MM.1S (cell line): ENCODE measurements around the gene TMEM9.

ENCODE experiments used
- DNase-seq: peaks from one replicate; pipeline ENCODE4 v3.0.0-alpha.2; 2015
- H2AFZ ChIP-seq: fragments of 300-600 bp; sonication (generic); 2 replicates; pipeline ENCODE4 v1.6.0; 2016; ENCODE audit warnings: antibody characterized with exemption, low read length
- H3F3A ChIP-seq: fragments of 300-600 bp; sonication (generic); 2 replicates; pipeline ENCODE4 v1.6.1; 2016; ENCODE audit warnings: mild to moderate bottlenecking, antibody characterized with exemption, low read length, moderate library complexity, mixed read lengths; ENCODE audit not compliant: insufficient read depth
- H3K27ac ChIP-seq: fragments of 300-600 bp; sonication (generic); 2 replicates; pipeline ENCODE4 v1.5.1; 2016; ENCODE audit warnings: mild to moderate bottlenecking, low read length
- H3K27me3 ChIP-seq: fragments of 300-600 bp; sonication (generic); replicated peaks from 2 replicates; pipeline ENCODE4 v1.6.0; 2016; ENCODE audit warnings: low read length; ENCODE audit not compliant: insufficient read depth
- H3K36me3 ChIP-seq: fragments of 300-600 bp; sonication (generic); replicated peaks from 2 replicates; pipeline ENCODE4 v1.6.1; 2016; ENCODE audit warnings: mild to moderate bottlenecking, low read length, mixed read lengths; ENCODE audit not compliant: insufficient read depth
- H3K4me1 ChIP-seq: fragments of 300-600 bp; sonication (generic); 2 replicates; pipeline ENCODE4 v1.6.1; 2016; ENCODE audit warnings: low read length, mixed read lengths
- H3K4me2 ChIP-seq: fragments of 300-600 bp; sonication (generic); 2 replicates; pipeline ENCODE4 v1.6.0; 2016; ENCODE audit warnings: low read depth, low read length
- H3K4me3 ChIP-seq: fragments of 300-600 bp; sonication (generic); 2 replicates; pipeline ENCODE4 v1.5.1; 2016; ENCODE audit warnings: low read length, mixed read lengths
- H3K79me2 ChIP-seq: fragments of 300-600 bp; sonication (generic); 2 replicates; pipeline ENCODE4 v1.6.1; 2016; ENCODE audit warnings: mixed run types, low read length, mixed read lengths
- H3K9ac ChIP-seq: fragments of 300-600 bp; sonication (generic); 2 replicates; pipeline ENCODE4 v1.6.1; 2016; ENCODE audit warnings: low read length, mixed read lengths
- H3K9me2 ChIP-seq: fragments of 300-600 bp; sonication (generic); replicated peaks from 2 replicates; pipeline ENCODE4 v1.6.1; 2016; ENCODE audit warnings: mild to moderate bottlenecking, low read length, mixed read lengths; ENCODE audit not compliant: insufficient read depth
- H3K9me3 ChIP-seq: fragments of 300-600 bp; sonication (generic); replicated peaks from 2 replicates; pipeline ENCODE4 v1.6.1; 2016; ENCODE audit warnings: mild to moderate bottlenecking, low read length, mixed read lengths; ENCODE audit not compliant: insufficient read depth
- H4K20me1 ChIP-seq: fragments of 300-600 bp; sonication (generic); 2 replicates; pipeline ENCODE4 v1.6.1; 2016; ENCODE audit warnings: mild to moderate bottlenecking, low read length, moderate library complexity, mixed read lengths; ENCODE audit not compliant: insufficient read depth
- CTCF ChIP-seq: fragments of 300-600 bp; sonication (generic); IDR thresholded peaks from 2 replicates; pipeline ENCODE4 v1.5.1; 2016; ENCODE audit warnings: antibody characterized with exemption, low read length, mixed read lengths
- EZH2 ChIP-seq: fragments of 300-600 bp; sonication (generic); optimal IDR thresholded peaks from 2 replicates; pipeline ENCODE3; 2017; ENCODE audit warnings: low read depth, mild to moderate bottlenecking, antibody characterized with exemption, low read length, mixed read lengths
- EZH2phosphoT487 ChIP-seq: fragments of 300-600 bp; sonication (generic); IDR thresholded peaks from 2 replicates; pipeline ENCODE4 v1.6.1; 2018; ENCODE audit warnings: antibody characterized with exemption, low read length

TMEM9 gene

GRCh38 chr1:201139756-201140155, 14.5 kb downstream of the TMEM9 start:
- DNase-seq, result no peak
- TF ChIP-seq EZH2 (no peak), EZH2phosphoT487 (no peak), CTCF (no peak)
- Histone ChIP-seq H3K9ac (no peak overlapping the region), H3K9me2 (no peaks in the 10 kb centered on the region), H3K4me1 (no peaks in the 10 kb centered on the region), H3K79me2 (no peaks in the 10 kb centered on the region), H3K27ac (no peak overlapping the region), H2AFZ (no peak overlapping the region), H3F3A (no peaks in the 10 kb centered on the region), H3K4me2 (no peak overlapping the region), H3K9me3 (no peaks in the 10 kb centered on the region), H3K4me3 (no peak overlapping the region), H3K27me3 (no peaks in the 10 kb centered on the region), H3K36me3 (no peaks in the 10 kb centered on the region), H4K20me1 (no peaks in the 10 kb centered on the region)

GRCh38 chr1:201139306-201139705, 15.0 kb downstream of the TMEM9 start:
- no peak overlapping the region for H3K9ac ChIP-seq
- H3K36me3 ChIP-seq, result no peaks in the 10 kb centered on the region
- no peaks in the 10 kb centered on the region for H3K4me1 ChIP-seq
- H3K9me3 ChIP-seq, result no peaks in the 10 kb centered on the region
- H3K4me3 ChIP-seq, result no peak overlapping the region
- H3K27me3 ChIP-seq, result no peaks in the 10 kb centered on the region
- no peaks in the 10 kb centered on the region for H3K9me2 ChIP-seq
- no peak for TF ChIP-seq EZH2
- no peaks in the 10 kb centered on the region for H4K20me1 ChIP-seq
- H2AFZ ChIP-seq, result no peak overlapping the region
- no peak overlapping the region for H3K27ac ChIP-seq
- H3K79me2 ChIP-seq, result no peaks in the 10 kb centered on the region
- DNase-seq, result no peak
- no peaks in the 10 kb centered on the region for H3F3A ChIP-seq
- H3K4me2 ChIP-seq, result no peak overlapping the region

DNA sequence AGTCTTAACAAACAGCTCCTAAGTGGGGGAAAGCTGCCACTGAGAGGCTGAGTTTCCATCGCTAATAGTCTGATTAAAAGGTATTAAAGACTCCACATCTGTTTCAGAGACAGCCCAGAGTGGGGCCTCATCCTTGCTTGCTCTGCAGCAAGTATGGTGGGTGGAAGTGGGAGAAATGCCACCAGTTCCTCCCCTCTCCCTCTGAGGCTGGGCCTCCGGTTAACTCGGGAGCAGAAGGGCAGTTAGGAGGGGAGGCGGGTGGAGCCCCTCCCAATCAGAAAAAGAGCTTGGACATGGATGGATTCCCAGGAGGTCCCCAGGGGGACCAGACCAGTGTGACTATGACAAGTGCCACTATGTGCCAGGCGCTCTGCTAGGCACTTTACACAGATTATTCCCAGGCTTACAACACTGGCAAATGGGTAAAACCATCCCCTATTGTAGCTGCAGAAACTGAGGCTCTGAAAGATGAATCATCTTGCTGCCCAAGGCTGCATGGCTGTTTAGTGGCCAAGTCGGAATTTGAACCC, 15.9 kb downstream of the TMEM9 start:
- Histone ChIP-seq H3K9ac (no peak overlapping the region), H3K27ac (no peak overlapping the region)
- TF ChIP-seq EZH2, result no peak
- TF ChIP-seq EZH2phosphoT487, result no peak
- TF ChIP-seq CTCF, result no peak

DNA sequence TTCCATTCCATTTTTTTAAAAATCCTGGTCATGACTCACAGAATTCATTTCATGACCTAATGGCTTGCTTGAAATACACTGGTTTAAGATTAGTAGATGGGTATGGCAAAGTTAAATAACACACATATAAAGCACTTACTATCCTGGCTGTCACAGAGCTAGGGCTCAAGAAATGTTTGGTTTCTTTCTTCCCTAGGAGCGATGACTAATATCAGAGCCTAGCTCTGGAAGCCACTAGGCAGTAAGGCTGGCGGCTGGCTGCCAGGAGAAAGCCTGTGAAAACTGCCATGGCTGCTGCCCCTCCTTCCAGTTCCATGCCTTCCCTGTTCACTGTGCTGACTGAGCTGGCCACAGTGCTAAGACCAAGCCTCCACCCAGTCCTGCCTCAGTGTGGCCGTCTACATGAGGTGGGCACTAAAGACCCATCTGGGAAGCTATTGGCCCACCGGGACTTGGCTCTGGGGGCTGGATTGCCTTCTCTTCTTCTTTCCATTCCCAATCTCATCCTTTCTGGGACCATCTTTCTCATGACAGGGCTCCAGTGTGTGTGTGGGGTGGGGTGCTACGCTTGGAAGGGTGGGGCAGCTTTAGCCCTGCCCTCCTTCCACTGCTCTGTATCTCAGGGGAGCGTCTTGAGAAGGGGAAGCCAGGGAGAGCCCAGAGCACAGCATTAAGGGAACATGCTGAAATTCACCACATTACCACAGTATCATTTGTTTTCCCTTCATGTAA, 16.5 kb downstream of the TMEM9 start:
- H4K20me1 ChIP-seq, result no peaks in the 10 kb centered on the region
- no peak for TF ChIP-seq EZH2
- no peak for TF ChIP-seq EZH2phosphoT487
- TF ChIP-seq CTCF, result no peak
- H3K9ac ChIP-seq, result no peak overlapping the region
- H3K4me1 ChIP-seq, result no peaks in the 10 kb centered on the region
- no peaks in the 10 kb centered on the region for H3K27me3 ChIP-seq
- no peak for DNase-seq
- no peak overlapping the region for H3K27ac ChIP-seq
- H3K4me2 ChIP-seq, result no peak overlapping the region
- H3K9me3 ChIP-seq, result no peaks in the 10 kb centered on the region
- H3K9me2 ChIP-seq, result no peaks in the 10 kb centered on the region
- no peaks in the 10 kb centered on the region for H3K79me2 ChIP-seq
- no peak overlapping the region for H3K4me3 ChIP-seq
- no peaks in the 10 kb centered on the region for H3K36me3 ChIP-seq
- H3F3A ChIP-seq, result no peaks in the 10 kb centered on the region
- H2AFZ ChIP-seq, result no peak overlapping the region

More for the DNA sequence above, 15.9 kb downstream of the TMEM9 start:
- no peaks in the 10 kb centered on the region for H3K27me3 ChIP-seq
- H3K4me1 ChIP-seq, result no peaks in the 10 kb centered on the region
- no peak overlapping the region for H2AFZ ChIP-seq
- H3K36me3 ChIP-seq, result no peaks in the 10 kb centered on the region
- no peaks in the 10 kb centered on the region for H3F3A ChIP-seq
- DNase-seq, result no peak
- H3K79me2 ChIP-seq, result no peaks in the 10 kb centered on the region
- no peak overlapping the region for H3K4me3 ChIP-seq
- H3K9me2 ChIP-seq, result no peaks in the 10 kb centered on the region
- H4K20me1 ChIP-seq, result no peaks in the 10 kb centered on the region
- H3K4me2 ChIP-seq, result no peak overlapping the region
- no peaks in the 10 kb centered on the region for H3K9me3 ChIP-seq
